Testis (tissue), 2 donors: ENCODE data around the gene TBX1.

Experiments
- POLR2A ChIP-seq: fragments of 450-650 bp; IDR thresholded peaks from one replicate; pipeline ENCODE4 v1.6.1; 2017; ENCODE audit warnings: antibody characterized with exemption, mild to moderate bottlenecking, moderate library complexity
- TF ChIP-seq, protein P1 (sequence below), 3 experiments: fragments of 450-650 bp in 2 of 3; fragments of 200-600 bp in 1 of 3; sonication (generic) in 1 of 3; IDR thresholded peaks; one replicate each; pipeline ENCODE4 v1.5.1; 2016 to 2019; ENCODE audit warnings: antibody characterized with exemption in 3 of 3, mild to moderate bottlenecking in 2 of 3, moderate library complexity in 1 of 3

DNA sequence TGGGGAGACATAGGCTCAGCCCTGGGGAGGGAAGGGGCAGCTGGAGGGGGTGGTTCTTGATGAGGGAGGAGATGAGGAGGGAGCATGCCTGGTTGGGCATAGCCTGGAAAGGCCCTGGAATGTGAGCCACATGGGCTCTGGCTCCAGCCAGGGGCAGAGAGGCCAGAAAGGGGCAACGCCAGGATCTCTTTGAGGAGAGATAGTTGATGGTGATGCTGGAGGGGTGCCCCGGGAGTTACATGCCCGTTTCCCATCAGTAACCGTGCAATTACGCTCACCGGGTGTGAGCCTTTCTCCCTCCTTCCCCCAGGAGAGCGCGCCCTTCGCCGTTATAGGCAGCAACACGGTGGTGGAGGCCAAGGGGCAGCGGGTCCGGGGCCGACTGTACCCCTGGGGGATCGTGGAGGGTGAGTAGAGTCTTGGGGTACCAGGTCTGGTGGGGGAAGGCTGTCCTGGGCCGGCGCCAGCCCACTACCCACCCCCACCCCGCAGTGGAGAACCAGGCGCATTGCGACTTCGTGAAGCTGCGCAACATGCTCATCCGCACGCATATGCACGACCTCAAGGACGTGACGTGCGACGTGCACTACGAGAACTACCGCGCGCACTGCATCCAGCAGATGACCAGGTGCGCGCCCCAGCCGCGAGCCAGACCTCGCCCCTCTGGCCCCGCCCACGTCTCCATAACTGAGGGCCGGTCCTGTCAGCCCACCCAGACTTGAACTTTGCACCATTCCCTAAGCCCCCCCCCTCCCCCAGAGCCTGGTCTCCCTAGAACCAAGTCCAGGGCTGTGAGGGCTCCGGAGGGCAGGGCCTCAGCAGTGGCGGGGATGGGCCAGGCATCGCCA lies 39.0 kb upstream of the TBX1 start:
- TF ChIP-seq, protein P1, sequence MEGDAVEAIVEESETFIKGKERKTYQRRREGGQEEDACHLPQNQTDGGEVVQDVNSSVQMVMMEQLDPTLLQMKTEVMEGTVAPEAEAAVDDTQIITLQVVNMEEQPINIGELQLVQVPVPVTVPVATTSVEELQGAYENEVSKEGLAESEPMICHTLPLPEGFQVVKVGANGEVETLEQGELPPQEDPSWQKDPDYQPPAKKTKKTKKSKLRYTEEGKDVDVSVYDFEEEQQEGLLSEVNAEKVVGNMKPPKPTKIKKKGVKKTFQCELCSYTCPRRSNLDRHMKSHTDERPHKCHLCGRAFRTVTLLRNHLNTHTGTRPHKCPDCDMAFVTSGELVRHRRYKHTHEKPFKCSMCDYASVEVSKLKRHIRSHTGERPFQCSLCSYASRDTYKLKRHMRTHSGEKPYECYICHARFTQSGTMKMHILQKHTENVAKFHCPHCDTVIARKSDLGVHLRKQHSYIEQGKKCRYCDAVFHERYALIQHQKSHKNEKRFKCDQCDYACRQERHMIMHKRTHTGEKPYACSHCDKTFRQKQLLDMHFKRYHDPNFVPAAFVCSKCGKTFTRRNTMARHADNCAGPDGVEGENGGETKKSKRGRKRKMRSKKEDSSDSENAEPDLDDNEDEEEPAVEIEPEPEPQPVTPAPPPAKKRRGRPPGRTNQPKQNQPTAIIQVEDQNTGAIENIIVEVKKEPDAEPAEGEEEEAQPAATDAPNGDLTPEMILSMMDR (IDR thresholded peaks at IDR 0.05): no peak
- TF ChIP-seq POLR2A: no peak
